ENCODE measurements around the gene PHC2.
"Not testable (repeated sequence)": the region's sequence is repeated elsewhere in the genome, so short reads cannot be mapped to it uniquely, and the experiment has no call there.

PHC2 gene

GRCh38 chr1:33327587-33328325, 103.1 kb downstream of the PHC2 start:
- DNase-seq, result peak; percentile 25

DNA sequence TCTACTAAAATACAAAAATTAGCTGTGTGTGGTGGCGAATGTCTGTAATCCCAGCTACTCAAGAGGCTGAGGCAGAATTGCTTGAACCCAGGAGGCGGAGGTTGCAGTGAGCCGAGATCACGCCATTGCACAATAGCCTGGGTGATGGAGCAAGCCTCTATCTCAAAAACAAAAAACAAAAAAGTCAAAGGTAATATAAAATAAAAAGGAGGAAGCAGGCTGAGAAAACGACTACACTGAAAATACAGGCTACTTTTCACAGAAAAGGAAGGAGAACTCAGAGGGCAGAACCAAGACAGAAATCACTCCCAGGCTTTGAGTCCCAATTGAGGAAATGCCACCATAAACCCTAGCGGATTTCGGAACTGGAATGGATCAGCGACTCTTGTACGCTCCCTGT, 104.1 kb downstream of the PHC2 start:
- DNase-seq, result no peak

GRCh38 chr1:33324677-33325575, 106.0 kb downstream of the PHC2 start:
- no peak for DNase-seq

GRCh38 chr1:33323663-33324477, 107.0 kb downstream of the PHC2 start:
- DNase-seq, result no peak

GRCh38 chr1:33322870-33323585, 107.9 kb downstream of the PHC2 start:
- no peak for DNase-seq

- DNase-seq, result no peak
Observed at GRCh38 chr1:33322109-33322508, 108.8 kb downstream of the PHC2 start.

GRCh38 chr1:33321178-33321577, 109.7 kb downstream of the PHC2 start:
- no peak for DNase-seq

DNA sequence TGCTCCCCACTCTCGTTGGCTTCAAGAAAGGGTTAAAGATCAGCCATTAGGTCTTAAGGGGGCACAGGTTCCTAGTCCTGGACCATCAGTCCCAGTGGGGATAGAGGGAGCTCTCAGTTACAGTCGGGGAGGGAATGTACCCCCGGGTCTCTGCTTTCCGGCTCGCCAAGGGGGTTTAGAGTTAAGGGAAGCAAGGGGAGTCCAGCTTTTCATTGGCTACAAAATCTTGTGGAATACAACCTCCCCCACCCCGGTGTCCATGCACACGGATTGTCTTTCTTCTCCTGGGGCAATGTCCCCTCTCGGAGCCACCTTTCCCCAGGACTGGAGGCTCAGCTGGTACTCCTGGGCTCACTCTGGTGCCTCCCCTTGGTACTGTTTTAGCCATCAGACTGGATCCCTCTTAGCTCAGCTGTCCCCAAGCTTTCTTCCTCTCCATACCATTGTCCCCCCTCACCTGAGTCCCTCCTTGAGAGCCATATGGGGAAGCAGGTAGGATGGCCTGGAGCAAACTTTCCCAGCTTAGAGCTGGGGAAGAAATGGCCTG, 110.2 kb downstream of the PHC2 start, which contains the start of gene A3GALT2:
A3GALT2 (minus strand) TSS at position 480 of the 547 bp plus-strand sequence; CDS start at position 480, 0 bp downstream.
- no peak for DNase-seq

DNA sequence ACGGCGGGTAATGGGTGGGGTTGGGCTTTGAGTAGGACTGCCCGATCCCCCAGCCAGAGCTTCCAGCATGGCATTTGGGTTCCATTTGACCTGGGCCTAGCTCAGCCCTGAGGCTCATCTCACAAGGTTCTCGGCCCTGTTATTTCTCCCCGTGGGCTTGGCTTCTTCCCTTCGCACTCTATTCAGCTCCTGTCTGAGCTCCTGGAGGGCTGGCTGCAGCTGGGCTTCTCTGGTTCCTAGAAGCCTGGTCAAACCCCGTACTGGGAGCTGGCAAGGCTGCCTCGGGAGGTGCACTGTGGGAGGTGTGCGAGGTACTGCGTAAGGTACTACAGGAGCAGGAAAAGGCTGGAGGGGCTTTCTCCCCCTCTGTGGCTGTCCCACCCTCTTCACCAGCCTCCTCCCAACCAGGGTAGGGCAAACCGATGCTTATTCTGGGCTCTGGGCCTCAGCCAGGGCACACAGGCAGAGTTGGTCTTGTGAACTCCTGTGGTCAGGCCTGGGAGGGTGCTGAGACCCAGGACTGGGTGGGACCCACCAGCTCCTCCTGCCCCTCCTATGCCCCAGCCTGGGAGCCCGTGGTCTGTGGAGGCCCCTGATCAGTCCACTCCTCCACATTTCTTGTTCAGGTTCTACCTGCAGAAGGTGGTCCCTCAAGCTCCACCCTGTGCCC, 110.8 kb downstream of the PHC2 start:
- DNase-seq, result no peak

DNA sequence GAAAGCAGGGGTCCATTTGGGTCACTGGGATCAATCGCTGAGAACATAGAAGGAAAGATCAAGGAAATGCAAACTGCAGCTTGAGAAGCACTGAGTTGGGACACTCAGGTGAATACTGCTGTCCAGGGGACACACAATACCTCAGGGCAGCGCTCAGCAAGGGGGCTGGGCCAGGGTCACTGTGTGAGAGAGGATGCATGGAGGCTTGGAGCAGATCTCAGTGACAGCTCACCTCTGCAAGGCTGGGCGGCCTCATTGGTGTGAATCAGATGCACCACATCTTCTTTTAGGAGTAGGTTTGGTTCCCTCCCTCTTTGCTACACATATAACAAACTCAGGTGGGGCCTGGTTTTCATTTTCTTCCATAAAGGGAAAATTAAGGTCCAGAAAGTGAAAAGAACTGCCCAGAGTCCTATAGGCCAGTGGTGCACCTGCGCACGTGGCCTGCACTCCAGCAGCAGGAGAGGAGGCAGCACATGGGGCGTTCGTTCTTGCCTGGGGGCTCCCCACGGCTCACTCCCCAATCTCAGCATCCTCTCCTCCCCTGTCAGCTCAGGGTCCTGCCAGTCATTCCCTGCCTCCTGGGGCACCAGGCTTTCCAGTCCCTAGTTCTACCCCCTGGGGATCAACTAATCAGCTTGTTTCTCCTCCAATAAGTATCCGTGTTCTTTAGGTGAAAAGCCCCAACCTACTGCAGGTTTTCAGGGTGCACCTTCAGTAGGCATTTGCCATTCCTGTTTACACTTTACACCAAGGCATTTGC, 111.5 kb downstream of the PHC2 start:
- DNase-seq, result no peak

- no peak for DNase-seq
Observed at GRCh38 chr1:33317946-33318345, 112.9 kb downstream of the PHC2 start.

- DNase-seq, result no peak
Observed at GRCh38 chr1:33317354-33317753, 113.5 kb downstream of the PHC2 start.

- no peak for DNase-seq
Observed at GRCh38 chr1:33316601-33317000, 114.3 kb downstream of the PHC2 start.

GRCh38 chr1:33314416-33314815, 116.5 kb downstream of the PHC2 start:
- DNase-seq, result no peak

GRCh38 chr1:33312413-33312749, 118.5 kb downstream of the PHC2 start:
- DNase-seq, result no peak

DNA sequence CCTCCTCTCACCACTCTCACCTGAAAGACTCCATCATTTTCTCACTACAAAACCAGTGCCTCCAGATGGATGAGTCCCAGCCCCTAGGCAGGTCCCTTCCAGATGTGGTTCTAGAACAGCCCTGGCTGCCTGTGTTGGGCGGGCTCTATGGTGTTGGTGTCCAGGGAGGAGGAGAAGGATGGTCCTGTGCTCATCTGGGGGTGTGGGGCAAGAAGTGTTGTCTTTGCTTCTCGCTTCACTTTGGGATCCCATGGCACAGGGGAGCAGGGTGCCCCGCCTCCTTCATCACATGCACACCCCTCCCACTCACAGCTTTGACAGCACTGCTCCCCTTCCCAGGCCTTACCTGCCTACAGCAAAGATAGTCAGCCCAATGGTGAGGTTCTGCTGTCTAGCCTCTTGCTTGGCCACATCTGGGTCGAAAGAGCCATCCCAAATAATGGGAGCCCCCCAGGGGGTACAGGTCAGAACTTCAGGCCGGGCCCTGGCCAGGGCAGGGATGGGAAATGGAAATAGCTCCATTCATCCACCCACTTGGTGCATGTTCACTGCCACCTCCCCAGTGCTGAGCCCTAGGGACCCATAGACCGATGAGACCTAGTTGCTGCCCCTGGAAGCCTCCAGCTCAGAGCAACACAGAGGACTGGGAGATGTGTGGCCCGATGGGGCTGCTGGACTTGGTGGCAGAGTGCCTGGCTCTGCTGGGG, 119.0 kb downstream of the PHC2 start:
- DNase-seq, result no peak

GRCh38 chr1:33310702-33311101, 120.2 kb downstream of the PHC2 start:
- no peak for DNase-seq

DNA sequence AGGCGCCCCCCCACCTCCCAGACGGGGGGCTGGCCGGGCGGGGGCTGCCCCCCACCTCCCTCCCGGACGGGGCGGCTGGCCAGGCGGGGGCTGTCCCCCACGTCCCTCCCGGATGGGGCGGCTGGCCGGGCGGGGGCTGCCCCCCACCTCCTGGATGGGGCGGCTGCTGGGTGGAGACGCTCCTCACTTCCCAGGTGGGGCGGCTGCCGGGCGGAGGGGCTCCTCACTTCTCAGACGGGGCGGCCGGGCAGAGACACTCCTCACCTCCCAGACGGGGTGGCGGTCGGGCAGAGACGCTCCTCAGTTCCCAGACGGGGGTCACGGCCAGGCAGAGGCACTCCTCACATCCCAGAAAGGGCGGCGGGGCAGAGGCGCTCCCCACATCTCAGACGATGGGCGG, 121.5 kb downstream of the PHC2 start:
- DNase-seq, result not testable (repeated sequence)

DNA sequence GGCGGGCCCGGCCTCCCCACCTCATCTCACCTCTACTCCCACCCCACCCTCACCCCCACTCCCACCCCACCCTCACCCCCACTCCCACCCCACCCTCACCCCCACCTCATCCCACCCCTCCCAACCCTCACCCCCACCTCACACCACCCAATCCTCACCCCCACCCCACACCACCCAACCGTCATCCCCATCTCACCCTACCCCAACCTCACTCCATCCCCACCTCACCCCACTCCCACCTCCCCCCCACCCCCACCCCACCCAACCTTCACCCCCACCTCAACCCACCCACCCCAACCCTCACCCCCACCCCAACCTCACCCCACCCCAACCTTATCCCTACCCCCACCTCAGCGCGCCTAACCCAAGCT, 123.4 kb downstream of the PHC2 start:
- no peak for DNase-seq
